Endothelial cell (in vitro differentiated cells): ENCODE measurements around the gene PRR16. TPM values are rescaled to one million over a fixed set of nuclear protein-coding genes. Genes with fewer than 3 reads are reported as not detected.

Experiments used
- DNase-seq: peaks from one replicate; pipeline ENCODE4 v3.0.0; 2021; ENCODE audit warnings: low spot score
- H3K27ac Mint-ChIP-seq: one replicate; pipeline ENCODE4 v1.8.0; 2021; ENCODE audit warnings: mixed read lengths, inconsistent platforms; ENCODE audit not compliant: unreplicated experiment
- H3K27me3 Mint-ChIP-seq: one replicate; pipeline ENCODE4 v1.8.0; 2021; ENCODE audit warnings: mild to moderate bottlenecking, moderate library complexity, mixed read lengths, inconsistent platforms; ENCODE audit not compliant: unreplicated experiment
- H3K36me3 Mint-ChIP-seq: one replicate; pipeline ENCODE4 v1.8.0; 2021; ENCODE audit warnings: mild to moderate bottlenecking, low read depth, mixed read lengths, inconsistent platforms; ENCODE audit not compliant: unreplicated experiment
- H3K4me1 Mint-ChIP-seq: one replicate; pipeline ENCODE4 v1.8.0; 2021; ENCODE audit warnings: mild to moderate bottlenecking, mixed read lengths, inconsistent platforms; ENCODE audit not compliant: unreplicated experiment
- H3K4me3 Mint-ChIP-seq: one replicate; pipeline ENCODE4 v1.8.0; 2021; ENCODE audit warnings: mild to moderate bottlenecking, mixed read lengths, inconsistent platforms; ENCODE audit not compliant: unreplicated experiment
- H3K9me3 Mint-ChIP-seq: one replicate; pipeline ENCODE4 v1.8.0; 2021; ENCODE audit warnings: mixed read lengths, inconsistent platforms; ENCODE audit not compliant: unreplicated experiment
- total RNA-seq: library from RNA; stranded (reverse); fragmentation: NEBNext Ultra II Directional; extraction: Animal tissue kit (Norgen Biotek cat#: 25700); gene quantifications from one replicate; pipeline ENCODE4 v1.2.1, GENCODE V29; 2021; ENCODE audit not compliant: unreplicated experiment
- TF ChIP-seq, protein P1 (sequence below): fragments of 200-600 bp; sonication (generic); IDR thresholded peaks from one replicate; pipeline ENCODE4 v1.5.0; 2021; ENCODE audit warnings: antibody characterized with exemption; ENCODE audit not compliant: unreplicated experiment

PRR16 gene
- total RNA-seq, 1 donor from 2014 or later, result not detected

DNA sequence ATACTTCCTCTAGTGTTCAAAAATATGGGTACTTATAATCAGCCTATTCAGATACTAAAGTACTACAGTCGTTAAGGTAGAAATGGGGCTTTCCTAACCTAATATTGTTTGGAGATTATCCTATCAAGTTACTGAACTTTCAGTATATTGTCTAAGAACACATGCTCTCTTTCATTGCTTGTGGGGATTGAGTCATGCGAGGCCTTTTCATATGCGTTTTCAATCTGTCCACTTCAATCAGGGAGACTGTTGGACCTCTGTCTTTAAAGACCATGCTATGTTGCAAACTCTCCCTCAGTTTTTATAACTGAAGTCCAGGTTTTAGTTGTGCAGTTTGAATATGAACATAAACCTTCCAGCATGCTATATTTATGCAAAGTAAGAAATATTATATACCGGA lies 15.0 kb downstream of the PRR16 start:
- Mint-ChIP-seq H3K36me3 (no peaks in the 10 kb centered on the region), H3K27me3 (no peaks in the 10 kb centered on the region), H3K4me1 (no peaks in the 10 kb centered on the region), H3K27ac (no peak overlapping the region), H3K9me3 (no peaks in the 10 kb centered on the region), H3K4me3 (no peak overlapping the region)
- no peak for DNase-seq
- TF ChIP-seq, protein P1, sequence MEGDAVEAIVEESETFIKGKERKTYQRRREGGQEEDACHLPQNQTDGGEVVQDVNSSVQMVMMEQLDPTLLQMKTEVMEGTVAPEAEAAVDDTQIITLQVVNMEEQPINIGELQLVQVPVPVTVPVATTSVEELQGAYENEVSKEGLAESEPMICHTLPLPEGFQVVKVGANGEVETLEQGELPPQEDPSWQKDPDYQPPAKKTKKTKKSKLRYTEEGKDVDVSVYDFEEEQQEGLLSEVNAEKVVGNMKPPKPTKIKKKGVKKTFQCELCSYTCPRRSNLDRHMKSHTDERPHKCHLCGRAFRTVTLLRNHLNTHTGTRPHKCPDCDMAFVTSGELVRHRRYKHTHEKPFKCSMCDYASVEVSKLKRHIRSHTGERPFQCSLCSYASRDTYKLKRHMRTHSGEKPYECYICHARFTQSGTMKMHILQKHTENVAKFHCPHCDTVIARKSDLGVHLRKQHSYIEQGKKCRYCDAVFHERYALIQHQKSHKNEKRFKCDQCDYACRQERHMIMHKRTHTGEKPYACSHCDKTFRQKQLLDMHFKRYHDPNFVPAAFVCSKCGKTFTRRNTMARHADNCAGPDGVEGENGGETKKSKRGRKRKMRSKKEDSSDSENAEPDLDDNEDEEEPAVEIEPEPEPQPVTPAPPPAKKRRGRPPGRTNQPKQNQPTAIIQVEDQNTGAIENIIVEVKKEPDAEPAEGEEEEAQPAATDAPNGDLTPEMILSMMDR, result no peak

DNA sequence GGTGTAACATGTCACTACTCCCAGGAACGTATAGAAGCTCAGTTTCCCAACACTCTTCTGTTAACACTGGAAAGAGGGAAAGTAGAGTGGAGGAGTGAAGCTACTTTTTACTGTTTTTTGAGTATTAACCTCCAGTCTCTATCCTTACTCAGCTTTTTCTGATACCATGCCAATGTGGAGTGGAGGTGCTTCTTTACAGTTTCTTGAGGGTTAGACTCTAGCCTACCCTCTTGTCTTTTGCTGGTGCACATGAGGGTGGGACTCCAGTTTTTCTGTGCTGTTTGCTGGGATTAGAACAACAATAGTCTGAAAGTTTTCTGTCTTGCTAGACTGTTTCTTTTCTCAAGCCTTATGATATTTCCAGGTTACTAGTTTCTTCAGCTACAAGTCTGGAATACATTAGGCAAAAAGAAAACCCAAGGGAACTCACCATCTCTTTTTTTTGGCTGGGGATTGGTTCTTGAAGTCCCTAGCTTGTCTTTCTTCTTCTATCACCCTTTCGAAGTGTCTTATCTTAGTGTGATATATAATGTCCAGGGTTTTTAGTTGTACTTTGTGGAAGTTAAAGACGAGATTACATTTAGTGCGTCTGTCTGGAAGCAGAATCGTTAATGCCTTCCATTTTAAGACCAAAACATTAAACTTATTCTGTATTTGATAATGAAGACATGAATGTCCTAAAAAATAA lies 35.9 kb downstream of the PRR16 start:
- Mint-ChIP-seq H3K4me1 (no peaks in the 10 kb centered on the region), H3K27ac (no peak overlapping the region), H3K9me3 (no peaks in the 10 kb centered on the region), H3K4me3 (no peak overlapping the region), H3K36me3 (no peaks in the 10 kb centered on the region), H3K27me3 (no peaks in the 10 kb centered on the region)
- TF ChIP-seq, protein P1, result no peak
- no peak for DNase-seq

DNA sequence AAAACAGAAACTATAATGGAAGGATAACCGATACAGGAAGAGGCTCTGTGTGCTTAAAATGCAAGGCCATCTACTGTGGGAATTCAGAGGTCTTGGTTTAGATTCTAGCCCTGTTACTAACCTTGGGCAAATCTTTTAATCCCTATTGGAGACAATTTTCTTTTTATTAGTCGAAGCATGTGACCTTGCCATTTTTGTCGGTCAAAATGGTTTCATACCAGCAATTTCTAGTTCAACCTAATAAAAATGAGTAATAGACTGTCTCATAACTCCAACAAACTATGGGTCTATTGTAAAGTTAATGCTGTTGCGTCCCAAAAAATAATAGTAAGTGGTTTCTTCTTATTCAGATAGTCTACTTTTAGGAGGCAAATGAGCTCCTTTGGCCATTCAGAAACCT lies 38.4 kb downstream of the PRR16 start:
- no peaks in the 10 kb centered on the region for H3K36me3 Mint-ChIP-seq
- H3K4me1 Mint-ChIP-seq, result no peaks in the 10 kb centered on the region
- TF ChIP-seq, protein P1, result no peak
- H3K27me3 Mint-ChIP-seq, result no peaks in the 10 kb centered on the region
- no peak overlapping the region for H3K27ac Mint-ChIP-seq
- no peaks in the 10 kb centered on the region for H3K9me3 Mint-ChIP-seq
- no peak overlapping the region for H3K4me3 Mint-ChIP-seq
- no peak for DNase-seq

DNA sequence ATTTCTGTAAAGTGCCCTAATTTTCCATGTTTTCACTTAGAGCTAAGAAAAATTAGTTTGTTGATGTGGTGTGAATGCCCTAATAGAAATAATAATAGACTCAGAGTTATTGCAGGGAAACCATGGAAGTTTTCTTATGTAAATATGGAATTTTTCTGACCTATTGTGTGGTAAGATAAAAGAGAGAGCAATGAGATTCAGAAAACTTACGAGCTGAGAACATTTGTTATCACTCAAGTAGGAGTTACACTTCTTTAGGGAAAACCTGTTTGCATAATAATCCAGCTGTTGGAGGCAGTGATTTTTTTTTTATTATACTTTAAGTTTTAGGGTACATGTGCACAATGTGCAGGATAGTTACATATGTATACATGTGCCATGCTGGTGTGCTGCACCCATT lies 39.2 kb downstream of the PRR16 start:
- Mint-ChIP-seq H3K9me3 (no peaks in the 10 kb centered on the region), H3K27ac (no peak overlapping the region), H3K4me1 (peaks cover 7% of the 10 kb centered on the region), H3K4me3 (no peak overlapping the region), H3K36me3 (no peaks in the 10 kb centered on the region), H3K27me3 (no peaks in the 10 kb centered on the region)
- TF ChIP-seq, protein P1, result no peak
- DNase-seq, result no peak

DNA sequence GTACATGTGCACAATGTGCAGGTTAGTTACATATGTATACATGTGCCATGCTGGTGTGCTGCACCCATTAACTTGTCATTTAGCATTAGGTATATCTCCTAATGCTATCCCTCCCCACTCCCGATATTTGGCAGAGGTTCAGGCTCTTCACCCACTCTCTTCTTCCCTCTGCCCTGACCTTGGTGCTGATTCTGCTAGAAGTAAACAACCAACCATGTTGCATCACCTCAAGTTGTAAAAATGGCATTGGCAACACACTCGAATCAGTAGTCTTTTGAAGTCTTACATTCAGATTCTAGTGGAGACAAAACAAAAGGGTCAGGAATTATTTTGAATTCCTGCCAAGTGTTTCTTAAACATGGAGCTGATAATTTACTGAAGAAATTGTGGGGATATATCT lies 40.0 kb downstream of the PRR16 start:
- Mint-ChIP-seq H3K27ac (no peak overlapping the region), H3K36me3 (no peaks in the 10 kb centered on the region), H3K9me3 (no peaks in the 10 kb centered on the region), H3K4me1 (peaks cover 9% of the 10 kb centered on the region), H3K4me3 (no peak overlapping the region), H3K27me3 (no peaks in the 10 kb centered on the region)
- no peak for DNase-seq
- TF ChIP-seq, protein P1, result no peak
